ENCODE measurements around the gene BRAP. TPM values are rescaled to one million over a fixed set of nuclear protein-coding genes. Genes with fewer than 3 reads are reported as not detected.

Gene BRAP
- polyA plus RNA-seq, 3 donors, result 19.7 to 22.0 (median 21.1) TPM

Other genes starting within 250 kb of the BRAP start
- 10 to 100 TPM; 61.8 to 75.3 (median 66.4) TPM for gene ATXN2, start 86.6 kb downstream of the BRAP start, polyA plus RNA-seq (ENCODE audit: insufficient read length in 3 of 3)
- gene ACAD10, start 97 bp upstream of the BRAP start, polyA plus RNA-seq (ENCODE audit: insufficient read length in 3 of 3), result 10 to 100 TPM; 34.5 to 39.1 (median 37.1) TPM
- 100 to 1,000 TPM in 1 of 3 donors, 10 to 100 TPM in 2; 92.6 to 118 (median 97.9) TPM for gene ALDH2, start 81.0 kb upstream of the BRAP start, polyA plus RNA-seq (ENCODE audit: insufficient read length in 3 of 3)
- 10 to 100 TPM; 54.0 to 55.7 (median 55.6) TPM for gene MAPKAPK5, start 156.3 kb upstream of the BRAP start, polyA plus RNA-seq (ENCODE audit: insufficient read length in 3 of 3)

All from right renal cortex interstitium (tissue), 3 donors.